HUDEP-2 (cell line): ENCODE data around the gene CELA3B.
"Not testable (repeated sequence)": the region's sequence is repeated elsewhere in the genome, so short reads cannot be mapped to it uniquely, and the experiment has no call there.

ENCODE experiments used
- DNase-seq, 76 experiments: peaks; one replicate each; lab custom pipeline; 2025; ENCODE audit not compliant: unreplicated experiment in 76 of 76; lab: John Stamatoyannopoulos, UW

CELA3B gene

DNA sequence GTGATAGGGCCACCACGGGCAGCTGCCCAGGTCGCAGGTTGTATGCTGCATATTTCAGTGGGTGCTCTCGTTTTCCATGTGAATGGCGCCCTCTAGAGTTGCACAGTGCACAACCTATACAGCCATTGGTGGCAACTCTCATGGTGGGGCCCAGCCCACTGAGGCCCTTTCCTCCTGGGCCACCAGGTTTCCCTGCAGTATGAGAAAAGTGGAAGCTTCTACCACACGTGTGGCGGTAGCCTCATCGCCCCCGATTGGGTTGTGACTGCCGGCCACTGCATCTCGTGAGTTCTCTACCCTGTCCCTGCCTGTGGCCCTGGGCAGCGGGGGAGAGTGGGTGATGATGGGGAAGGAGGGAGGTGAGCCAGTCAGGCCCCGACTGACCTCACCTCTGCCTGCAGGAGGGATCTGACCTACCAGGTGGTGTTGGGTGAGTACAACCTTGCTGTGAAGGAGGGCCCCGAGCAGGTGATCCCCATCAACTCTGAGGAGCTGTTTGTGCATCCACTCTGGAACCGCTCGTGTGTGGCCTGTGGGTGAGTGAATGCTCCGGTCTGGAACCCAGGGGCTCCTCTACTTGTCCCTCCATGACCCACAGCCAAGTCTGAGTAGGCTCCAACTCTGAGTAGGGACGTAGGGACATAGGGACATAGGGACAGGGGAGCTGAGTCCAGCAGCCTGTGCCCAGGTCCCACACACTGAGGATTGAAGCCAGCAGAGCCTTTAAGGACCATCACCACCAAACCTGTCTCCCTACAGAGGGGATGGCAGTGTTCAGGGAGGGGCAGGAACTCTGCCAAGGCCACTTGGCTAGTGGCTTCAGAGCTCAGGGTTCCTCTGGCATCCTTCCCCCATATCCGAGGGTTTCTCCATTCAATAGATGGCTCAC is 28.7 kb downstream of the CELA3B start:
- DNase-seq = peak in 41 of 76 experiments; percentile 4 to 65 (median 35)

DNA sequence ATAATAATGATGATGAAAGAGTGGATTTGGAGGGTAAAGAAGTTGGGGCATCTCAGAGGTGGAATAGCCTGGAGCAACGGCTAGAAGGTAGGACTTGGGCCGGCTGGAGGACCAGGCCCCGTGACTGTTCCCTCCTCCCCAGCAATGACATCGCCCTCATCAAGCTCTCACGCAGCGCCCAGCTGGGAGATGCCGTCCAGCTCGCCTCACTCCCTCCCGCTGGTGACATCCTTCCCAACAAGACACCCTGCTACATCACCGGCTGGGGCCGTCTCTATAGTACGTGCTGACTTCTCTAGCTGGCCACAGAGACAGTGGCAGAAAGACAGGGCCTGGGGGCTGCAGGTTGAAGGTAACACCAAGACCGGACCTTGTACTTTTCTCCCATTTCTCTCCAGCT is 29.9 kb downstream of the CELA3B start:
- DNase-seq = not testable (repeated sequence)

DNA sequence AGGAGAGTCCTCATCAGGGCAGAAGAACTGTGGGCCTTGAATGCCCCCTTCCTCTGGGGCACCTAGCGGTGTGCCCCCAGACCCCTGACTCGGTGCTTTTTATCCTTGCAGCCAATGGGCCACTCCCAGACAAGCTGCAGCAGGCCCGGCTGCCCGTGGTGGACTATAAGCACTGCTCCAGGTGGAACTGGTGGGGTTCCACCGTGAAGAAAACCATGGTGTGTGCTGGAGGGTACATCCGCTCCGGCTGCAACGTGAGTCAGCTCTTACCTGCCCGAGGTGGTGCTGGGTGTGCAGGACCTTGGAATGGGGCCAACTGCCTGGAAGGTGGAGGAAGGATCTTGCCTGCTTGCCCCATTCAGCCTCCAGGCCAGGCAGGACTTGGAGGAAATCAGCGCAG is 30.4 kb downstream of the CELA3B start:
- not testable (repeated sequence) for DNase-seq

DNA sequence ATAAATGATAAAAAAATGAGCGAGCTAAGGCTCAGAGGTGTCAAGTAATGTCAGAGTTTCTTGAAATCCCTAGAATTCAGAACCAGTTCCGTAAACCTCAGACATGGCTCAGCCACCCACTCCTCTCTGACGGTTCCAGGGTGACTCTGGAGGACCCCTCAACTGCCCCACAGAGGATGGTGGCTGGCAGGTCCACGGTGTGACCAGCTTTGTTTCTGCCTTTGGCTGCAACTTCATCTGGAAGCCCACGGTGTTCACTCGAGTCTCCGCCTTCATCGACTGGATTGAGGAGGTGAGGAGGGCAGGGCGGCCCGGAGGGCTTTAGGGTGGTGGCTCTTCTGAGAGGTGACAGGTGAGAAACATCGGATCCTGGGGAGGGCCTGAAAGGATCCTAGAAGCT is 32.7 kb downstream of the CELA3B start:
- not testable (repeated sequence) for DNase-seq

DNA sequence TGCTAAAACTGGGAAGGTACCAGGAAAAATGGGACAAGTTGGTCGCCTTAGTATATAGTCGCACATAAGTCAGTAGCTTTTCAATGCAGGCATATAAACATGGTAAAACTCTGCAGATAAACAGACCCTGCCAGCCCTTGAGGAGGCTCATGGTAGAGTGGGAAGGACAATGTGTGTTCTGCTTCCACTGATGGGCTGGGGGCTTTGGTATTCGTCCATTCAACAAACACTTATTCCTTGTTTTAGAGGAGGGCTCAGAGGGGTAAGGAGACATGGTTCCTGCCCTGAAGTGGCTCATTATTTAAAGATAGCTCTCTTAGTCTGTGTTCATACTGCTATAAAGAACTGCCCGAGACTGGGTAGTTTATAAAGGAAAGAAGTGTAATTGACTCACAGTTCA is 35.9 kb downstream of the CELA3B start:
- DNase-seq = not testable (repeated sequence)

DNA sequence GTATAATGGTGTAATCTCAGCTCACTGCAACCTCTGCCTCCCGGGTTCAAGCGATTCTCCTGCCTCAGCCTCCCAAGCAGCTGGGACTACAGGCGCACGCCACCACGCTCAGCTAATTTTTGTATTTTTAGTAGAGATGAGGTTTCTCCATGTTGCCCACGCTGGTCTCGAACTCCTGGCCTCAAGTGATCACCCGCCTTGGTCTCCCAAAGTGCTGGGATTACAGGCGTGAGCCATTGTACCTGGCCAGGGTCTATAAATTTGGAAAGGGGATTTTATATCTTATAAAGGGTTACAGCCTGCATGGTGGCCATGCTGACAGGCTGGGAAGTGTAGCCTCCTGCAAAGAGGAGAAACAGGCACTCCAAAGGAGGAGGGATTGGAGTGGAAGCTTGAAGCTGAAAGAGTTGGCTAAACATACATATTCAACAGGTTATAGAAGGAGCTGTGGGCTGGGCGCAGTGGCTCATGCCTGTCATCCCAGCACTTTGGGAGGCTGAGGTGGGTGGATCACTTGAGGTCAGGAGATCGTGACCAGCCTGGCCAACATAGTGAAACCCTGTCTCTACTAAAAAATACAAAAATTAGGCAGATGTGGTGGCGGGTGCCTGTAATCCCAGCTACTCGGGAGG is 37.9 kb downstream of the CELA3B start:
- not testable (repeated sequence) for DNase-seq

DNA sequence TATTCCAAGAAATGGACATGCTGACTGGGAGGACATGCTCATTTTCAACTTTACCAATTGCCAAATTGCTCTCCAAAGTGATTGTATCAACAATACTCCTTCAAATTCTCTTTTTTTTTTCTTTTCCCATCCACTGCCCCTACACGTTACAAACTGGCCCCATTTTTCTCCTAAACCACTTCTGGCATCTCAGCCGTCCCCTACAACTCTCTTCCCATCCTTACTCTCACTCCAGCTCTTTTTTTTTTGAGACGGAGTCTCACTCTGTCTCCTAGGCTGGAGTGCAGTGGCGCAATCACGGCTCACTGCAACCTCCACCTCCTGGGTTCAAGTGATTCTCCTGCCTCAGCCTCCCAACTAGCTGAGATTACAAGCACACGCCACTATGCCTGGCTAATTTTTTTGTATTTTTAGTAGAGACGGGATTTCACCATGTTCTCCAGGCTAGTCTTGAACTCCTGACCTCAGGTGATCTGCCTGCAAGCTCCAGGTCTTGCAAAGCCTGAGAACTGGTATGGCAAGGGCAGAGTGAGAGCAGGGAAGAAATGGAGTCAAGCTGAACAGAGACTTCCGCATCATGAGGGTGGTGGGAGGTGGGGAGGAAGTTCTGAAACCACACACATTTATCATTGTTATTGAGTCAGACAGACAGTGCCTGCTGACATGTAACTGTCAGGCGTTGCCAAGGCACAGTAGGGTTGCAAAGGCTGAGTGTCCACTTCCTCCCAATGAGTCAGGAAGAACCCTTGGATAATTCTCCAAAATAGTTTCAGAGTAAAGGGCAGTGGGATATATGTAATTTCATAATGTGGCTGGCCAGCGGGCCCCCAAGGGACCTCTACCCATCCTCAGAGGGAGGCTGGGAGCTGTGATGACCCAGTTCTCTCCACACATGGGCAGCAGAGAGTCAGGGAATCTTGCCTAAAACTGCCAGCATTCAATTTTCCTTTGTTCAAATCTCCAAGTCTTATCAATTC is 42.0 kb downstream of the CELA3B start:
- peak in 62 of 76 experiments; percentile 4 to 78 (median 40) for DNase-seq

DNA sequence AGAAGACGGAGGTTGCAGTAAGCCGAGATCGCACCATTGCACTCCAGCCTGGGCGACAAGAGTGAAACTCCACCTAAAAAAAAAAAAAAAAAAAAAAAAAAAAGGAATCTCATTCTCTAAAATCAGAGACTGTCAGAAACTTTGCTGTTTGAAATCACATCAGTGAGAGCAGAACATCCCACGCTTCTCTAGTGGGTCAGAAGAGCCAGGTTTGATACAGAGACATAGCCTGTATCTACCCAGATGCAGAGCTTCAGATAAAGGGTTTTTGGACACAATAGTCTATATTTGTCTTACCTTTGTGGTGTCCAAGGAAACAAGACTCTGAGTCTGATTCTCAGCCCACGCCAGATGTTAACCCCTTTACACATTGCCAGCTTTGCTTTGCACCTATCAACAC is 44.2 kb downstream of the CELA3B start:
- DNase-seq = peak in 2 of 76 experiments; percentile 7 to 9

DNA sequence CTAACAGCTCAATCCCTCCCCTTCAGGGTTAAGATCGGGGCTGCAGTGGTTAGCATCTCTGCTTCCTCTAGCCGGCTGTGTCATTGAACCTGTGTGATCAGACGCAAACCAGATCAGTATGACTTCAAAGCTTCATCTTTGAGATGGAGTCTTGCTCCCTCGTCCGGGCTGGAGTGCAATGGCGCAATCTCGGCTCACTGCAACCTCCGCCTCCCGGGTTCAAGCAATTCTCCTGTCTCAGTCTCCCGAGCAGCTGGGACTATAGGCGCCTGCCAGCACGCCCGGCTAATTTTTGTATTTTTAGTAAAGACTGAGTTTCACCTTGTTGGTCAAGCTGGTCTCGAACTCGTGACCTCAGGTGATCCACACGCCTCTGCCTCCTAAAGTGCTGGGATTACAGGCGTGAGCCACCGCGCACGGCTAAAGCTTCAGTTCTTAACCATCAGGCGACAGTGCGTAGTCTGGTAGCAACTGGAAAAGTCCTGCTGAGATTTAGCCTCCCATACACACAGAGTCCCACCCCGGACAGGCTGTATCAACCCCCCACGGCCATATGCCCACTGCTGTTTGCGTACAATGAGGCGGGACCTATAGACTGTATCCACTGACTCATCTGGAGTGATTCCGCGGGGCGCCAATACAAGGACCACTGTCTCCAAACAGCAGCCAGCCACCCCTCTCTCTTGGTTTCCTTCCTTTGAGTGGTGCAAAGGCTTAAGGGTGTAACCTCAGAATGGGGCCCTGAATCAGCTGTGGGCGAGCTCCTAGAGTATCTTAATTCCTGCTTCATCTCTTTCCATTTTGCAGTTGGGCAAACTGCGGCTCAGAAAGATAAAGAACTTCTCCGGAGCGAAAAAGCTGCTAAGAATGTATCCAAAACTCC is 47.9 kb downstream of the CELA3B start:
- DNase-seq = peak in 7 of 76 experiments; percentile 30 to 76 (median 49)

DNA sequence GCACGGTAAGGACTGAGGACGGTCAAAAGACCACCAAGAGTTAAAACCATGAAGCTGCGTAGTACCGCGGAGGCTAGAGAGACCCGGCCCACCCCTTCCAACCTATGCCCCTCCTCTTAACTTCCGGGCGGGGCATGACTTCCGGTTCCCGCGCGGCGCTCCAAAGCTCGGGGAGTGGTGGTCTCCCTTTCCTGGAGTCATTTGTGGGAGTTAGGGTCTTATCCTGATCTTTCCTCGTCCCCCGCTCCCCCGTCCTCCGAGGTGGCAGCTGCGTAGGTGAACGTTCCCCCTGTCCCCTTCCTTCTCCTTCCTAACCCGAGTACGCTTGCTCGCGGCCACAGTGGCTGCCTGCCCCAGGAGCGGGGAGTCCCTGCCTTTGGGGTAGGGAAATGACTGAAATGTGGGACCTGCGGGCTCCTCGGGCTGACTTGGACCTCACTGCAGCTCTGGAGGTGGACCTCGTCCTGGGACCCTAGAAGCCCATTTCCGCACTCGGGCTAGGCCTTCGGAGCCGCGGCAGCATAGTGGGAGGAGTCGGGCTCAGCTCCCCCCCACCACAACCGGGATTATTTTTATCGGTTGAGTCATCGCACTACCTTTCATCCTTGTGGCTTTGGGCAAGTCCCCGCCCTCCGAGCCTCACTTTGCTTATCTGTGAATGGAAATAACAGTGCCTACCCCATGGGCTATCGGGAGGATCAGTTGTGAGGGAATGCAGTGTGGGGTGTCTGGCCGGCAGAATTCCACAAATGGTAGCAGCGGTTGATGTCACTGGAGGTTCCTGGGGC is 48.7 kb downstream of the CELA3B start:
- DNase-seq = peak in 75 of 76 experiments; percentile 42 to 95 (median 80)

DNA sequence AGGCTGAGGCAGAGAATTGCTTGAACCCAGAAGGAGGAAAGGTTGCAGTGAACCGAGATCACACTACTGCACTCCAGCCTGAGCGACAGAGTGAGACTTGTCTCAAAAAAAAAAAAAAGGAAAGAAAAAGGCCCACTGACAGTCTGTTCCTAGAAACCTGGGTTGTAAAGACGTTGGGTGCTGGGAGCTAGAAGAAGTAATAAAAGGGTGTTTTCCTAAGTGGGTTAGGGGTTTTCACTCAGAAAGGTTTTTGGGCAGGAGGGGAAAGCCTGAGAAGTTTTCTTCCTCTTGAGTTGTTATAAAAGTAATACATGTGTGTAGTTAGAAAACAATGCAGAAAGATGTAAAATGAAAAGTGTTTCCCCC is 50.1 kb downstream of the CELA3B start:
- DNase-seq = no peak

DNA sequence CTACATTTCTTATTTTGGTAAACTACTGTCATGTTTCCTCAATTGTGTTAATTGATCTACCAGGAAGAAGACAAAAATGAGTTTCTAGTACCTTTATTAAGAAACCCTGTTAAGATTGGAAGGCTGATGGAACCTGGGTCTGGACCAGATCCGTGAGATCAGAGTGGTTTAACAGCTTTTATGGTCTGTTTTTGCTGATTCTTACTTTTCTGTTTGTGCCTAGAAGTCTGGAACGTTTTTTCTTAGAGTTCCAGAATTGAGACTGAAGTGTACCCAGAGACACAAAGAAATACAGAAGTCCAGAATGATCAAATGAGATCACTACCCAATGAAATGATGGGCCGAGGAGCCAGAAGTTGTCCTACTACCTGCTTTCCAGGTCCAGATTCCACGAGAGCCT is 53.2 kb downstream of the CELA3B start:
- DNase-seq = no peak

DNA sequence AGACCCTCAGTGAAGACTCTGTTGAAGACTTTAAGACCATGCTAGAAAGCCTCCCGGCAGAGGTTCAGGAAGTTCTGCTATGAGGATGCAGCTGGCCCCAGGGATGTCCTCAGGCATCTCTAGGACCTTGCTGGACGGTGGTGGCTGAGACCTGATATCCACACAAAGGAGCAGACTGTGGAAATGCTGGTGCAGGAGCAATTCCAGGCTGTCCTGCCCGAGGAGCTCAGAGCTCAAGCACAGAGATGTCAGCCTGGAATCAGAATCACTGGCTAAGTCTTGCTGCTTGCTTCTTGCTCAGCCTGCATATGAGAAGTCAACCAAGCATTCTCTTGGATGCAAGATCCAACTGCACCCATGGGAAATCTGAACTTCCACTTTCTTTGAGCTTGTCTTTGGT is 53.7 kb downstream of the CELA3B start:
- no peak for DNase-seq

DNA sequence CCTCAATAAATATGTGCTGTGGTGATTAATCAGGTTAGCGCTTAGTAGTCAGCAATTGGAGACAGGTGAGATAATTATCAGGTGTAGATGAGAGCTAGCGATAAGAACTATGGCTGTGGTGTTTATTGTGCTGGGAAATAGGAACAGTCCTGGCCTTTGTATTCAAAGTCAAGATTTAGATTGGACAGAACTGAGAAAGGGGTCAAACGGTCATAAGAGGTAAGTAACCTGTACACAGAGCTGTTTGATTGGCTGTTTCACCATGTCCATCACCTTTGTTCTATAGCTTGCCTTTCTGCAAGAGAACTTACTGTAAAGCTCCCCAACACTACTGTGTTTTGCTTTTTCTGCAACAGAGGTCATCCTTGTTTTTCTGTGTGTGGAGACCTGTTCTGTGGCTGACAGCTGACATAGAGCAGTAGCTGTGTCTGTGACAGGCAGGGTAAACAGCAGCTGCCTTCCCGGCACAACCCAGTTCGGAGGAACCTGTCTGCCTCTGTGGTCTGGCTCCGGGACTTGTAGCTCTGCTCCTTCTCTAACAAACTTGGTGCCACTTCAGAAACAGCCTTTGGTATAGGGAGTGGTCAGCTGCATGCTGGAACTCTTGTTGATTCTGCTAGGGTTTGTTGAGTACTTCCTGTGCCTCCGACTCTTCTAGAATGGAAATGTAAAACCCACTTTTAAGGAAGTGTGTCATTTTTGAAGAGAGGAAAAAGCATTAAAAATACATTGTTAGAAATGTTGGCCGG is 54.6 kb downstream of the CELA3B start:
- DNase-seq = no peak

DNA sequence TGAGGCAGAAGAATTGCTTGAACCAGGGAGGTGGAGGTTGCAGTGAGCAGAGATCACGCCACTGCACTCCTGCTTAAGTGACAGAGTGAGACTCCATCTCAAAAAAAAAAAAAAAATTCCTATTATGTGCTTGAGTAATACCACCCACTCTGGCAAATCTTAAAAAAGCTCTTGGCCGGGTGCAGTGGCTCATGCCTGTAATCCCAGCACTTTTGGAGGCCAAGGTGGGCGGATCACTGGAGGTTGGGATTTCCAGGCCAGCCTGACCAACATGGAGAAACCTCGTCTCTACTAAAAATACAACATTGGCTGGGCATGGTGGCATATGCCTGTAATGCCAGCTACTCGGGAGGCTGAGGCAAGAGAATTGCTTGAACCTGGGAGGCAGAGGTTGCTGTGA is 58.0 kb downstream of the CELA3B start:
- not testable (repeated sequence) for DNase-seq

DNA sequence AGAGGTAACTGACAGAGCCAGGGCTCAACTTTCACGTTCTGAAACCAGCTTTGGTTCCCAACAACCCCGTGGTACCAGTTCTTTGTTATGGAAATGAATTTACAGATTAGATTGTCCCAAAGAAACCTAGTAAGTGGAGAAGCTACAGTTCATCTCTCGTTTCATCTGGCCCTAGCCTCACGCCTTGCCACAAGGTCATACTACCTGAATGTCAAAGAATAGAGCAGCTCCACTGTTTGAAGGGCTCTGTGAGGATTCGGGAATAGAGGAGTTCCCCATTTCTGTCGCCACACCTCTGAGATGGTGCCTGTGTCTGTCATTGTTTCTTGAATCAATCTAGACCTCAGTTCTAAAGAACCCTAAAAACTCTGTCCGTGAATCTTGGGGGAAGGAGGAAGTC is 60.7 kb downstream of the CELA3B start:
- no peak for DNase-seq

DNA sequence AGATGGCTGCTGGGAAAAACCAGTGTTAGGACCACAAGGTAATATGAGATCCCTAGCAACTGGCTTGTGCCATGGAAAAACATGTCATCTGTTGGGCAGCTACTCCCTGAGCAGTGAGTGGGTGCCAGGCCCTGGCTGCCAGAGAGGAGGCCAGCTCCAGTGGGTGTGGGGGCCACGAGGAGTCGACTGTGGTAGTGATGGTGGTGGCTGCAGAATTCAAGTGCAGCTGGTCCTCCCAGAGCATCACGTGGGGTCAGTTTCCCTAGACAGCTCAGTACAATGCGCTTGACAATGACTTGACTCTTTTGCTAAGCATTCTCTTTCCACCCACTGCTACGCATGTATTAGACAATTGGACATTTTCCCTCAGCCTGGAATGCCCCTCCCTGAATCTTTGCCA is 61.2 kb downstream of the CELA3B start:
- DNase-seq = no peak
